Transverse colon (tissue), 4 donors: ENCODE results near the gene GNAO1. TPM values are rescaled to one million over a fixed set of nuclear protein-coding genes. Genes with fewer than 3 reads are reported as not detected.

Experiments
- DNase-seq: peaks from one replicate; pipeline ENCODE4 v3.0.0-alpha.2; 2019
- H3K27ac ChIP-seq, 4 donors: fragments of 200-600 bp; sonication (generic); 2 replicates each; pipeline ENCODE4 v1.5.1; 2016 to 2018; ENCODE audit warnings: inconsistent platforms in 4 of 4
- H3K27me3 ChIP-seq: fragments of 200-600 bp; sonication (generic); 2 replicates; pipeline ENCODE4 v1.5.1; 2017; ENCODE audit warnings: inconsistent platforms
- H3K36me3 ChIP-seq, 4 donors: fragments of 200-600 bp; sonication (generic); 2 replicates each; pipeline ENCODE4 v1.5.1; 2017 to 2019; ENCODE audit warnings: inconsistent platforms in 4 of 4
- H3K4me1 ChIP-seq, 4 donors: fragments of 200-600 bp; sonication (generic); 2 replicates each; pipeline ENCODE4 v1.5.1; 2017 to 2020; ENCODE audit warnings: inconsistent platforms in 4 of 4
- H3K4me3 ChIP-seq, 4 donors: fragments of 200-600 bp; sonication (generic); 1 replicate in 1 of 4; 2 replicates in 3 of 4; pipeline versions ENCODE4 v1.5.1 to v1.6.1; 2017 to 2019; ENCODE audit warnings: inconsistent platforms in 4 of 4
- H3K9me3 ChIP-seq, 2 donors: fragments of 200-600 bp; sonication (generic); 2 replicates each; pipeline ENCODE4 v1.5.1; 2017 to 2019; ENCODE audit warnings: inconsistent platforms in 2 of 2
- EP300 ChIP-seq: sonication (generic); formaldehyde crosslinking; IDR thresholded peaks from one replicate; pipeline ENCODE4 v1.6.1; 2017; ENCODE audit warnings: antibody characterized with exemption, low read depth
- POLR2A ChIP-seq: fragments of 450-650 bp; IDR thresholded peaks from one replicate; pipeline ENCODE4 v1.6.1; 2016; ENCODE audit warnings: antibody characterized with exemption, mild to moderate bottlenecking, moderate library complexity
- POLR2AphosphoS5 ChIP-seq, 3 donors: sonication (generic); formaldehyde crosslinking; IDR thresholded peaks; one replicate each; pipeline ENCODE4 v1.6.1; 2016; ENCODE audit warnings: antibody characterized with exemption in 3 of 3
- WGBS, 2 donors: methylation state at CpG; one replicate each; pipeline ENCODE4 v1.1.5; 2018; ENCODE audit warnings: low coverage in 1 of 2; 5-methylcytosine and 5-hydroxymethylcytosine counted together
- in situ Hi-C, 4 donors: fragments of 200-750 bp; cut with MboI; loops; one replicate each; pipeline versions ENCODE4 v1.15.0 to v1.15.1; 2017; ENCODE audit warnings: low sequenced_read_pairs in 3 of 4, low pct_ligation_motif_present in 1 of 4, low pct_unique_long_range_greater_than_20kb in 1 of 4
- intact Hi-C: fragments of 100-400 bp; cut with DNase I; formaldehyde crosslinking; loops from one replicate; pipeline ENCODE4 v1.15.1; 2023; ENCODE audit warnings: low total_unique reads
- total RNA-seq, 4 donors: library from RNA; depleted of rRNA; stranded (reverse); fragments of >200 nt; gene quantifications; one replicate each; pipeline ENCODE4 v1.1.0, GENCODE V29; 2016
- TF ChIP-seq, protein P1 (sequence below), 5 experiments: fragments of 200-600 bp in 3 of 5; fragments of 450-650 bp in 2 of 5; sonication (generic) in 3 of 5; IDR thresholded peaks; 1 replicate in 2 of 5; 2 replicates in 3 of 5; pipeline ENCODE4 v1.5.1; 2016 to 2017; ENCODE audit warnings: antibody characterized with exemption in 5 of 5, inconsistent platforms in 3 of 5, mild to moderate bottlenecking in 2 of 5, moderate library complexity in 1 of 5

GNAO1 gene
- total RNA-seq, 4 donors from 2014 or later, result 7.3 to 25.4 (median 11.3) TPM

DNA sequence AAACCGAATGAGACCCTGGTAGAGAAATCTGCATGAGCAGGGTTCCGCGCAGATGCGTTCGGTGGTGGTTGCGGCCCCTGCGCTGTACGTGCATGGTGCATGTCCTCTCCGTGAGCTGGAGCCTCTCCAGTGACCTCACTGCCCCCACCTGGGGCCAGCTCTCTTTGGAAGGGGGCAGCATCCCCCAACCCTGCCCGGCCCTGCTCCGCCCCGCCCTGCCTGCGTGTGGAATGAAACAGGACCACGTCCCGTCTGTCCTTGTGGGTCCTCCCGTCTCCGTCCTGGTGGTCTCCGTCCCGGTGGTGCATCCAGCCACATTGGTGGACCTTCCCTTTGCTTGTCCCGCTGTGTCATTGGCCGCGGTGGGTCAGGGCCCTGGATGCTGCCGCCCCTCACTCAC, 149.1 kb downstream of the GNAO1 start:
- TF ChIP-seq POLR2A (no peak), EP300 (no peak), POLR2AphosphoS5 (IDR thresholded peaks at IDR 0.05) (no peak)
- TF ChIP-seq, protein P1, sequence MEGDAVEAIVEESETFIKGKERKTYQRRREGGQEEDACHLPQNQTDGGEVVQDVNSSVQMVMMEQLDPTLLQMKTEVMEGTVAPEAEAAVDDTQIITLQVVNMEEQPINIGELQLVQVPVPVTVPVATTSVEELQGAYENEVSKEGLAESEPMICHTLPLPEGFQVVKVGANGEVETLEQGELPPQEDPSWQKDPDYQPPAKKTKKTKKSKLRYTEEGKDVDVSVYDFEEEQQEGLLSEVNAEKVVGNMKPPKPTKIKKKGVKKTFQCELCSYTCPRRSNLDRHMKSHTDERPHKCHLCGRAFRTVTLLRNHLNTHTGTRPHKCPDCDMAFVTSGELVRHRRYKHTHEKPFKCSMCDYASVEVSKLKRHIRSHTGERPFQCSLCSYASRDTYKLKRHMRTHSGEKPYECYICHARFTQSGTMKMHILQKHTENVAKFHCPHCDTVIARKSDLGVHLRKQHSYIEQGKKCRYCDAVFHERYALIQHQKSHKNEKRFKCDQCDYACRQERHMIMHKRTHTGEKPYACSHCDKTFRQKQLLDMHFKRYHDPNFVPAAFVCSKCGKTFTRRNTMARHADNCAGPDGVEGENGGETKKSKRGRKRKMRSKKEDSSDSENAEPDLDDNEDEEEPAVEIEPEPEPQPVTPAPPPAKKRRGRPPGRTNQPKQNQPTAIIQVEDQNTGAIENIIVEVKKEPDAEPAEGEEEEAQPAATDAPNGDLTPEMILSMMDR (IDR thresholded peaks at IDR 0.05), result no peak
- WGBS, 2 donors, result 80 to 94% methylated on average over 1 to 23 of the region's 23 CpGs

DNA sequence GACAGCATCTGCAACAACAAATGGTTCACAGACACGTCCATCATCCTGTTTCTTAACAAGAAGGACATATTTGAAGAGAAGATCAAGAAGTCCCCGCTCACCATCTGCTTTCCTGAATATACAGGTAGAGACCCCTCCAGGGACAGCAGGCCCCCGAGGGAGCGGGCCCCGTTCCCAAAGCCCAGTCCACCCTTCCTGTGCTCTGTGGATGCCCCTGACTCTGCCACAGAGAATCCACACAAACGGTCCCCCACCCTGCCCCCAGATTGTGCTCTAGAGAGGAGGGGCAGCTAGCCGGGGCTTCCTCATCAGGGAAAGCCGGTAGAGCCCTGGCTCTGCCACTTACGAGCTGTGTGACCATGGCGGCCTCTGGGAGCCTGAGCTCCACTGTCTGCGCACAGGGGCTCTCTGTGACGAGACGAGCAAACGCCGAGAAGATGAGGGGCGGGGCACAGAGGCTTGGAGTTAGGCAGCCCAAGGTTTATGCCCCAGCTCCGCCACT, 149.6 kb downstream of the GNAO1 start:
- Histone ChIP-seq H3K4me1 (no peaks in the 10 kb centered on the region), H3K27ac (no peak overlapping the region), H3K36me3 (no peaks in the 10 kb centered on the region), H3K4me3 (no peak overlapping the region), H3K9me3 (no peaks in the 10 kb centered on the region), H3K27me3 (no peaks in the 10 kb centered on the region)
- WGBS, 2 donors, result 82 to 92% methylated on average over 2 to 17 of the region's 17 CpGs
- in situ Hi-C loops, result no loop called here
- intact Hi-C loops, result no loop called here
- no peak for DNase-seq
- no peak for TF ChIP-seq POLR2A
- no peak for TF ChIP-seq POLR2AphosphoS5 (IDR thresholded peaks at IDR 0.05)
- TF ChIP-seq, protein P1 (IDR thresholded peaks at IDR 0.05), result no peak
- TF ChIP-seq EP300, result no peak

More for the DNA sequence above, 149.1 kb downstream of the GNAO1 start:
- Histone ChIP-seq H3K9me3 (no peaks in the 10 kb centered on the region), H3K4me1 (no peaks in the 10 kb centered on the region), H3K36me3 (no peaks in the 10 kb centered on the region), H3K4me3 (no peak overlapping the region), H3K27me3 (no peaks in the 10 kb centered on the region), H3K27ac (no peak overlapping the region)
- DNase-seq, result no peak
- intact Hi-C loops (no loop called here), in situ Hi-C loops (no loop called here)

- H3K36me3 ChIP-seq, result no peaks in the 10 kb centered on the region
These were observed 150.5 kb downstream of the GNAO1 start for GRCh38 chr16:56341656-56342399.

More at GRCh38 chr16:56341656-56342399, 150.5 kb downstream of the GNAO1 start:
- DNase-seq, result no peak
- in situ Hi-C loops, result no loop called here
- no peak overlapping the region for H3K4me3 ChIP-seq
- TF ChIP-seq EP300 (no peak), POLR2AphosphoS5 (IDR thresholded peaks at IDR 0.05) (no peak), POLR2A (no peak)
- TF ChIP-seq, protein P1 (IDR thresholded peaks at IDR 0.05), result no peak
- intact Hi-C loops, result no loop called here
- H3K4me1 ChIP-seq, result no peaks in the 10 kb centered on the region
- WGBS, 2 donors, result 67% methylated on average over 5 of the region's 9 CpGs; no CpG with 5 or more reads in 1 of the 2 donors
- no peaks in the 10 kb centered on the region for H3K27me3 ChIP-seq
- no peak overlapping the region for H3K27ac ChIP-seq
- no peaks in the 10 kb centered on the region for H3K9me3 ChIP-seq
